Cardiac septum (tissue), 1 donor: ENCODE measurements around the gene SH3PXD2A. TPM values are rescaled to one million over a fixed set of nuclear protein-coding genes. Genes with fewer than 3 reads are reported as not detected.

Experiments
- DNase-seq: peaks from one replicate; pipeline ENCODE4 v3.0.0-alpha.2; 2020; ENCODE audit warnings: low spot score
- intact Hi-C: fragments of 100-400 bp; cut with DNase I; formaldehyde crosslinking; loops from one replicate; pipeline ENCODE4 v1.14.0; 2022
- total RNA-seq: library from RNA; stranded (reverse); fragmentation: NEBNext Ultra II Directional; extraction: Animal tissue kit (Norgen Biotek cat#: 25700); gene quantifications from one replicate; pipeline ENCODE4 v1.2.1, GENCODE V29; 2021
- donor health status: DM: no; HTN: no; CAD: no.

The SH3PXD2A gene
- total RNA-seq, 1 donor from 2014 or later = 45.0 TPM

DNA sequence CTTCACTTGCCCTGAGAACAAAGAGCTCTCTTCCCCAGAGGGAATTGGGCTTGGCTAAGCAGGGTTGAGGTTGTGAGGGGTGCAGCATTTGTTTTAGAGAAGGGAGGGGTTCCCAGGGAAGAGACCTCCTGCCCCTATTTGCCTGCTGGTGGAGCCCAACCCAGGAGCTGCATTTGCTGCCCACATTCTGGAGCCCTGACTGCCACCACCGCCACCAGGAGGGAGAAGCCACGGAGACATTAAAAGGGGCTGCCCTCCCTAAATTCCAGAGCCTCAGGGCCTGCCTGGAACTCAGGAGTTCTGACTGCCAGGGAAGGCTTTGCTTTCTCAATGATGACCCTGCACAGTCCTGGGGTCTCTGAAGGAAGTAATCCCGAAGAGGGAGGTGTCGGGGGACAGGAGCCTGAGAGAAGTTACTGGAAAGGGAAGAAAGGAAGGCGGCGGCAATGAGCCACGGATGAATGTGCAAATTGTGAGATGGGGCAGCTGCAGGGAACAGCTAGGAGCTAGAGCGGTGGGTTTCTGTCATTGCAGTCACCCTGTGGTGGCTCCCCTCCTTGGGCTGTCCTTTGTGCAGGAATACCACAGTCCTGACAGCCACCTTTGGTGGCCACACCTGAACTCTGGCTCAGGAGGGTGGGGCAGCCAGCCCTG lies 310.6 kb downstream of the SH3PXD2A start:
- intact Hi-C loops = no loop called here
- peak; percentile 47 for DNase-seq

Other genes with a start within 250 kb of the SH3PXD2A start
- 33.9 TPM for gene STN1, start 62.6 kb upstream of the SH3PXD2A start, total RNA-seq
- gene SLK, start 111.6 kb upstream of the SH3PXD2A start, total RNA-seq = 59.7 TPM
- gene COL17A1, start 230.3 kb upstream of the SH3PXD2A start, total RNA-seq = 0.22 TPM